ENCODE measurements around the gene LRRC10B. TPM values are rescaled to one million over a fixed set of nuclear protein-coding genes. Genes with fewer than 3 reads are reported as not detected.

The LRRC10B gene
- total RNA-seq, 4 donors from 2014 or later = 0.76 to 2.6 (median 1.9) TPM

- DNase-seq (ENCODE audit: low spot score in 2 of 2) = no peak
Observed at GRCh38 chr11:61488651-61489291, 19.8 kb upstream of the LRRC10B start.

GRCh38 chr11:61489833-61490721, 18.5 kb upstream of the LRRC10B start:
- no peak for DNase-seq (ENCODE audit: low spot score in 2 of 2)
- intact Hi-C loops (cut with DNase I; ENCODE audit: low total_unique reads) = no loop called here
- WGBS, 2 donors = 51 to 60% methylated on average over 12 to 13 of the region's 13 CpGs
- no peak overlapping the region for H3K4me3 ChIP-seq (ENCODE audit: low read depth, poor library complexity, severe bottlenecking)
- TF ChIP-seq CTCF (IDR thresholded peaks at IDR 0.05) = no peak
- TF ChIP-seq POLR2A (IDR thresholded peaks at IDR 0.05) = no peak

More at GRCh38 chr11:61488651-61489291, 19.8 kb upstream of the LRRC10B start:
- intact Hi-C loops (cut with DNase I; ENCODE audit: low total_unique reads) = no loop called here
- H3K4me3 ChIP-seq (ENCODE audit: low read depth, poor library complexity, severe bottlenecking) = no peak overlapping the region
- TF ChIP-seq CTCF (IDR thresholded peaks at IDR 0.05) (no peak), POLR2A (IDR thresholded peaks at IDR 0.05) (no peak)
- WGBS, 2 donors = 31 to 34% methylated on average over 19 of the region's 19 CpGs

GRCh38 chr11:61491736-61492395, 16.7 kb upstream of the LRRC10B start:
- 85% methylated on average over 12 of the region's 12 CpGs for WGBS, 2 donors
- no peak overlapping the region for H3K4me3 ChIP-seq (ENCODE audit: low read depth, poor library complexity, severe bottlenecking)
- intact Hi-C loops (cut with DNase I; ENCODE audit: low total_unique reads) = no loop called here
- no peak for DNase-seq (ENCODE audit: low spot score in 2 of 2)
- no peak for TF ChIP-seq POLR2A (IDR thresholded peaks at IDR 0.05)
- no peak for TF ChIP-seq CTCF (IDR thresholded peaks at IDR 0.05)

- no peak overlapping the region for H3K4me3 ChIP-seq (ENCODE audit: low read depth, poor library complexity, severe bottlenecking)
- intact Hi-C loops (cut with DNase I; ENCODE audit: low total_unique reads) = no loop called here
- DNase-seq (ENCODE audit: low spot score in 2 of 2) = no peak
- WGBS, 2 donors = 67 to 72% methylated on average over 9 of the region's 9 CpGs
- TF ChIP-seq CTCF (IDR thresholded peaks at IDR 0.05) (no peak), POLR2A (IDR thresholded peaks at IDR 0.05) (no peak)
Observed at GRCh38 chr11:61494381-61494961, 14.1 kb upstream of the LRRC10B start.

GRCh38 chr11:61495801-61496601, 12.5 kb upstream of the LRRC10B start:
- no peak for DNase-seq (ENCODE audit: low spot score in 2 of 2)
- H3K4me3 ChIP-seq (ENCODE audit: low read depth, poor library complexity, severe bottlenecking) = no peak overlapping the region
- intact Hi-C loops (cut with DNase I; ENCODE audit: low total_unique reads) = no loop called here
- no peak for TF ChIP-seq CTCF (IDR thresholded peaks at IDR 0.05)
- WGBS, 2 donors = 58 to 62% methylated on average over 26 of the region's 26 CpGs

Data from lower leg skin (tissue), 4 donors.